GM18526 (cell line): ENCODE data around the gene ADAM21.

Experiments
- POLR2A ChIP-seq: IDR thresholded peaks from 3 replicates; pipeline ENCODE4 v1.6.1; 2011; ENCODE audit not compliant: insufficient read length; ENCODE audit errors: extremely low read depth

ADAM21 gene

GRCh38 chr14:70451874-70452273, at the start of gene ADAM21:
ADAM21 (plus strand) TSS chr14:70452174; CDS start chr14:70457500, 5,326 bp downstream.
- no peak for TF ChIP-seq POLR2A

DNA sequence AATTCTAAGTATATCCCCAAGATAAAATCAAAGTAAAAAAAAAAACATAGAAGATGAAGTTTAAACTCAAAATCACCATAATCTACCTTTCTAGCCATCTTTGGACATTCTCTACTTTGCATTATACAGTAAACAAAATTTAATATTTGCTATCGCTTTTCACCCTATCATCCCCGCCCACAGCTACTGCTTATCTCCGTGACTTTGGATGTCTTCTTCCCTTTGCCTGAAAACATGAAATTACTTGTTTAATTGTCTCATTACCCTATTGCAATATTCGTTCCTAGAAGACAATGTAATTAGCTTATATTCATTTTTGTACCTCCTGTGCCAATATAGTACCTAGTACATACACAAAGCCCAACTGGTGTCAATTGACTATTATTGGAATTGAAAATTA, 44.4 kb upstream of the ADAM21 start:
- no peak for TF ChIP-seq POLR2A

GRCh38 chr14:70415788-70416187, 36.2 kb upstream of the ADAM21 start:
- no peak for TF ChIP-seq POLR2A

- no peak for TF ChIP-seq POLR2A
These were observed 35.6 kb upstream of the ADAM21 start for GRCh38 chr14:70416338-70416724.

GRCh38 chr14:70416725-70417349, 35.1 kb upstream of the ADAM21 start, which contains the start of gene SYNJ2BP:
SYNJ2BP (minus strand) TSS chr14:70417090; CDS start chr14:70416963, 127 bp downstream.
- TF ChIP-seq POLR2A, result peak; percentile 30

DNA sequence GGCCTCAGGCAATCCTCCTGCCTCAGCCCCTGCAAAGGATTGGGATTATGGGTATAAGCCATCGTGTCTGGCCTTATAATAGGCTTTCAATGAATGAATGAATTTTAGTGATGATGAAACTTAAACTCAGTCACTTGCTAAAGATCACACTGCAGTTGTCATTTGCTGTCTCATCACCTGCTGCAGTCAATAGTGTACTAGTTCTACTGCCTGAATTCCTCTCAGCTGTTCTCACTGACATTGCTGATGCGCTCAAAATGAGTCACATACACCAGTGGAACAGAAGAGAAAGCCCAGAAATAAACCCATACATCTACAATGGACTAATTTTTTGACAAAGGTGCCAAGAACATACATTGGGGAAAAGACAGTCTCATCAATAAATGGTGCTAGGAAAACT, 29.4 kb upstream of the ADAM21 start:
- no peak for TF ChIP-seq POLR2A

DNA sequence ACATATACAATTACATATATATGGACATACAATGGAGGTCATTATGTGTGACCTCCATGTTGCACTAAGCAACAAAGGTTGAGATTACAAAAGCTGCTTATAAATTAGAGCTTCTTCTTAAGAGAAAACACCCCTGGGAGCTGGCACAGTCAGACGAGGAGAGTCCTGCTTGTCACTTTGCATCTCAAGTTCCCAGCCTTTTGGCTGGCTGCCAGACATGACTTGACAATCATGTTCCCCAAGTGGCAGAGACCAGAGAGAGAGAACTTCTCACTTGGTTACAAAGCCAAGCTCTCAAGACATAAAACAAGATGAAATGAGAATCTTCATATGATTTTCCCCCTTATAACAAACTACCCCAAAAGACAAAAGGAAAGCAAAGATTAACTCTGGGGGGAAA, 26.6 kb upstream of the ADAM21 start:
- no peak for TF ChIP-seq POLR2A

DNA sequence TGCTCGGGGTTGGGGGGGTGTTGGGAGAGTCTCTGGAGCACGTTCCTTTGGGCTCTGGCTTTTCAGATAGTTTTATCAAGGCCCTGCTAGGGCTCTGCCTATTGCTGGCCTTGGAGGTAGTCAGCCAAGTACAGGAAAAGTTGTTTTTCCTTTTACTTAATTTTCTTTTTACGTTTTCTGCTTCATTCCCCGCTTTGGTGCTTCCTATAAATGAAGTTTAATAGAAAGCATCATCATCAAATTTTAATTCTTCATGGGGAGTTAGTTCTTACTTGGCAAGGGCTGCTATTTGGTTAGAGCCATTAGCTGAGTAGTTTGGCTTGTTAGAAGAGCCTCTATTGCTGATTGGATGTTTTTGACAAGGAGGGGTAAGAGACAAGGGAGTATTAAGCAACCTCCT, 15.1 kb upstream of the ADAM21 start:
- no peak for TF ChIP-seq POLR2A

- no peak for TF ChIP-seq POLR2A
These were observed 10.3 kb upstream of the ADAM21 start for GRCh38 chr14:70441641-70442040.

DNA sequence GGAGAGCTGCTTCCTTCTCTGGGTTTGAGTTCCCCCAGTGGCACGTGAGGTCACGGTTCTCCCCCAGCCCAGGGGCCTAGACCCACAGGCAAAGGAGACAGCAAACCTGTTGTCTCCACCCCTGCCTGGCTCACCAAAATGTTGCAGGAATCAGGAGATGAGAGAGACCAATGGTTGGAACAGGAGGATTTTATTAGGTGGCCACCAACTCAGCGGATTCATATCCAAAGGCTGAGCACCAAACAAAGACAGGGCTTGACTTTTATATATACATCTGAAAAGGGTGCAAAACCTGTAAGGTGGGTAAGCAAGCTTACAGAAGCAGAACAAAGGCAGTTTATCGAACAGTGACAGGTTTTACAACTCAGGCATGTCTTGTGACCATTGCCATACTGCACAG, 9.2 kb upstream of the ADAM21 start:
- no peak for TF ChIP-seq POLR2A

- TF ChIP-seq POLR2A, result no peak
These were observed 3.2 kb upstream of the ADAM21 start for GRCh38 chr14:70448633-70449340.

GRCh38 chr14:70454731-70455130, 2.8 kb downstream of the ADAM21 start:
- TF ChIP-seq POLR2A, result no peak

GRCh38 chr14:70468731-70469130, 16.8 kb downstream of the ADAM21 start:
- no peak for TF ChIP-seq POLR2A

DNA sequence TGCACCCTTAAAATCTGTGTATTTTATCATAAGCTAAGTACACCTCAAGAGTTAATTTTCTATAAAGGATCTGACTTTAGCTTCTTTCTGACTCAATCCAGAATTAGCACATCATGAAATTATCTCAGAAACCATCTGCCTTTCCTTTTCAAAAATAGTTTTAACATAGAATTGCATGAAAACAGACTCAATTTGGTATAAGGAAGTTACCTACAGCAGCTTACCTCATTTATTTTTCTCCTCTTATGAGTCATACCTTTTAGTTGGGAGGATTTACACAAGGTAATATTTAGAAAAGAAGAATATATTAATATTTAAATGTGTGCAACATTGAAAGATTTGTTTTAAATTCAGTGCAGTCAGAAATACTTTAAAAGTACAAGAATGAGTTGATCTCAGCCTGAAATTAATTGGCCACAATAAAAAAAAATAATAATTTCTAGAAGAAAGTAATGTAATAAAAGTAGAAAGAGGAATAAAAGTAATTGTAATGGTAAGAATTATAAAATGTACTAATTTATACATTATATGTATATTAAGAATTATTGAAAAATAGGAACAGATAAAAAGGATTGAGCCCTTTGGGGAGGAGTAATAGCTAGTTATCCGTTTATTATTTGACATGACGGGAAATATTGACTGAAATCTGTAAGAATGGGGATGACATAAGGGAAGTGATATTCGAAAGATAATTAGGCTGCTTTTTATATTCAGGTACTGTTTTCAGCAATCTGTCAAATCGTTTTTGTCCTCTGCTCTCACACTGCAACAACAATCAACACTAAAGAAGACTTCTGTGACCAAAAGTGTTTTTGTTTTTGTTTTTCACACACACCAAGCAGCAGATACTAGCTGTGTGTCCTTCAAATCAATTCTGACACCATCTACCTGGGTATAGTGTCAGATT, 20.5 kb downstream of the ADAM21 start:
- no peak for TF ChIP-seq POLR2A

DNA sequence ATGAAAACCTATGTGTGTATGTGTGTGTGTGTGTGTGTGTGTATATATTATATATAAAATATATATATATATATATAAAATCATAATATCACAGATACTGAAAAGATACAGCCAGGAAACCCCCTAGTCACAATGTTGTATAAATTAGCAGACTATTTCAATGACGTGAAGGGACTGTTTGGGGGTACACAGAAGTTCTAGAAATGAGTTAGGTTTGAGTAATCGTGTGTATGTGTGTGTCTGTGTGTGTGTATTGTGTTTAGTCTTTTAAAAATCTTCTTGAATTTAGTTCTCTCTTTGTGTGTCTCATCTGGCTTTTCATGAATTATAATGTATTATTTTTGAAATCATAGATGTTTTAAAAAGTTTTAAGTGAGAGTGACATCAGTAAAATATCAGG, 21.9 kb downstream of the ADAM21 start:
- no peak for TF ChIP-seq POLR2A
